ENCODE results near the gene GLYR1.

Gene GLYR1

GRCh38 chr16:4811242-4811641 lies 35.8 kb downstream of the GLYR1 start:
- no peak overlapping the region for H3K4me3 ChIP-seq (ENCODE audit: low read length)
- TF ChIP-seq, protein P1, sequence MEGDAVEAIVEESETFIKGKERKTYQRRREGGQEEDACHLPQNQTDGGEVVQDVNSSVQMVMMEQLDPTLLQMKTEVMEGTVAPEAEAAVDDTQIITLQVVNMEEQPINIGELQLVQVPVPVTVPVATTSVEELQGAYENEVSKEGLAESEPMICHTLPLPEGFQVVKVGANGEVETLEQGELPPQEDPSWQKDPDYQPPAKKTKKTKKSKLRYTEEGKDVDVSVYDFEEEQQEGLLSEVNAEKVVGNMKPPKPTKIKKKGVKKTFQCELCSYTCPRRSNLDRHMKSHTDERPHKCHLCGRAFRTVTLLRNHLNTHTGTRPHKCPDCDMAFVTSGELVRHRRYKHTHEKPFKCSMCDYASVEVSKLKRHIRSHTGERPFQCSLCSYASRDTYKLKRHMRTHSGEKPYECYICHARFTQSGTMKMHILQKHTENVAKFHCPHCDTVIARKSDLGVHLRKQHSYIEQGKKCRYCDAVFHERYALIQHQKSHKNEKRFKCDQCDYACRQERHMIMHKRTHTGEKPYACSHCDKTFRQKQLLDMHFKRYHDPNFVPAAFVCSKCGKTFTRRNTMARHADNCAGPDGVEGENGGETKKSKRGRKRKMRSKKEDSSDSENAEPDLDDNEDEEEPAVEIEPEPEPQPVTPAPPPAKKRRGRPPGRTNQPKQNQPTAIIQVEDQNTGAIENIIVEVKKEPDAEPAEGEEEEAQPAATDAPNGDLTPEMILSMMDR (conservative IDR thresholded peaks at IDR 0.05; ENCODE audit: low read length) = no peak
- no peak for DNase-seq (ENCODE audit: low read depth)

DNA sequence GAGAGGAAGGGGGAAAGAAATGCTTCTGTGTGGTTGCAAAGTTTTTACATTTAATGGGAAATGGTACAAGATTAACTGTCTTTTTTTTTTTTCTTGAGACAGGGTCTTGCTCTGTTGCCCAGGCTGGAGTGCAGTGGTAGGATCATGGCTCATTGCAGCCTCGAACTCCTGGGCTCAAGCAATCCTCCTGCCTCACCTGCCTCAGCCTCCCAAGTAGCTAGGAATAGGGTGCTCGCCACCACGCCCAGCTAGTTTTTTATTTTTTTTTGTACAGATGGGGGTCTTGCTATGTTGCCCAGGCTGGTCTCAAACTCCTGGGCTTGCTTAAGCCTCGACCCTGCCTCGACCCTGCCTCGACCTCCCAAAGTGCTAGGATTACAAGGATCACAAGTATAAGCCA lies 40.8 kb downstream of the GLYR1 start:
- no peak overlapping the region for H3K4me3 ChIP-seq (ENCODE audit: low read length)
- TF ChIP-seq, protein P1 (conservative IDR thresholded peaks at IDR 0.05; ENCODE audit: low read length) = no peak
- DNase-seq (ENCODE audit: low read depth) = no peak

- no peak overlapping the region for H3K4me3 ChIP-seq (ENCODE audit: low read length)
- DNase-seq (ENCODE audit: low read depth) = no peak
- TF ChIP-seq, protein P1 (conservative IDR thresholded peaks at IDR 0.05; ENCODE audit: low read length) = no peak
These were observed 41.9 kb downstream of the GLYR1 start for GRCh38 chr16:4805231-4805630.

- TF ChIP-seq, protein P1 (conservative IDR thresholded peaks at IDR 0.05; ENCODE audit: low read length) = no peak
- H3K4me3 ChIP-seq (ENCODE audit: low read length) = no peak overlapping the region
- DNase-seq (ENCODE audit: low read depth) = no peak
These were observed 43.0 kb downstream of the GLYR1 start for GRCh38 chr16:4803898-4804762.

DNA sequence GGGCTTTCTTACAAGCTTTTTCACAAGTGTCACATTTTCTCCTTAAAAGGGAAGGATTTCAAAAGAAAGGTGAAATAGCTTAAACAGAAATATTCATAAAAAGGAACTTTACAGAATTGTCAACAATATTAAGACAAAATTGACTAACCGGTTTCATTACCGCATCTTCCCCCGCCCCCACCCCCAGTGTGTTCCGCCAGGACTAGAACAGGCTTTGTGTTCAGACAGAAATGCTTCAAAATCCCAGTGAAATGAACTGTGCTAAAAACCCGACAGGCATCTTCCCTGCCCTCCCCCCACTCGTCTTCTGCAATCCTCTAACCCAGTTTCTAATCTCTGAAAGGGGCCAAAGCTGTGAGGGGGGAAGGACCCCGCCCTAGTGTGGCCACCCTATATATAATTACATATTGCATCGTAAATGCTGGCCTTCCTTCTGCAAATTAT lies 43.7 kb downstream of the GLYR1 start:
- TF ChIP-seq, protein P1 (conservative IDR thresholded peaks at IDR 0.05; ENCODE audit: low read length) = no peak

DNA sequence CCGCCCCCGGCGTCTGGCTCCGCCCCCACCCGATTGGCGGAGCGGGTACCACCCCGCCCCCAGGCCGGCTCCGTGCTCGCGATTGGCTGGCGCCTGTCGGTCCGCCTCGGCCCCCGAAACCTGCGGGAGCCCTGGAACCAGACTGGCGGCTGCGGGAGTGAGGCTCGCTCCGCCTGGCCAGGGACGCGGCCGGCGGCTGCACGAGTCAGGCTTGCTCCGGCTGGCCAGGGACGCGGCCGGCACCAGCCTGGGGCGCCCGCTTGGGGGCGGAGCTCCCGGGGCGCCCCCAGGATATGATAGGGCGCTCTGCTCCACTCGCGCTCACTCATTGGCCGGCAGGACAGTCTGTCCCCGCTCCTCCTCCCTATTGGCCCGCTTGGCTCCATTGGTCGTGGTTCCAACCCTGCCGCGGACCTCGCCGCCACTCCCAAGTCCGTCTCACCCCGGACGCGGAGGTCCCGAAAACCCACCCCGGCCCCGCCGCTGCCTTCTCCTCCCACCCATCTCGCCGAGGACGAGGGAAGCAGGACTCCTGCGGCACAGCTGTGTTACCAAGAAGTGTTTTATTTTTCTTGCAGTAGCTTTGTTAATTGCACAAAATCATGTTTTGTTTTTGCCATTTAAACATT lies 44.3 kb downstream of the GLYR1 start:
- H3K4me3 ChIP-seq (ENCODE audit: low read length) = peak overlapping the region; percentile 74
- TF ChIP-seq, protein P1 (conservative IDR thresholded peaks at IDR 0.05; ENCODE audit: low read length) = no peak
- DNase-seq (ENCODE audit: low read depth) = peak; percentile 89

More for the DNA sequence above, 43.7 kb downstream of the GLYR1 start:
- no peak for DNase-seq (ENCODE audit: low read depth)
- peak overlapping the region; percentile 74 for H3K4me3 ChIP-seq (ENCODE audit: low read length)

Measured in AG10803 (cell line).